HAP-1 (cell line): Measurements from ENCODE around the gene ERICH6B.

Source experiments
- DNase-seq, 2 experiments: peaks; one replicate each; pipeline ENCODE4 v3.0.0-alpha.2; 2016 to 2020; ENCODE audit warnings: low spot score in 2 of 2
- H3K27me3 ChIP-seq: fragments of 250-450 bp; sonication (Bioruptor Pico); 2 replicates; pipeline ENCODE4 v1.5.1; 2020; ENCODE audit warnings: low read depth, mild to moderate bottlenecking, moderate library complexity
- H3K36me3 ChIP-seq: fragments of 250-450 bp; sonication (Bioruptor Pico); replicated peaks from 2 replicates; pipeline ENCODE4 v1.5.1; 2020; ENCODE audit warnings: mild to moderate bottlenecking
- H3K4me1 ChIP-seq: fragments of 250-450 bp; sonication (Bioruptor Pico); 2 replicates; pipeline ENCODE4 v1.5.1; 2020; ENCODE audit warnings: mild to moderate bottlenecking
- H3K4me3 ChIP-seq: fragments of 250-450 bp; sonication (Bioruptor Pico); 2 replicates; pipeline ENCODE4 v1.5.1; 2020; ENCODE audit warnings: mild to moderate bottlenecking, moderate library complexity
- H3K9me3 ChIP-seq: fragments of 250-450 bp; sonication (Bioruptor Pico); 2 replicates; pipeline ENCODE4 v1.5.1; 2020; ENCODE audit warnings: mild to moderate bottlenecking, moderate library complexity
- in situ Hi-C: fragments of 300-500 bp; cut with MboI; formaldehyde crosslinking; loops from 3 replicates; pipeline ENCODE4 v1.14.3; 2020; ENCODE audit warnings: low sequenced_read_pairs, inconsistent platforms, mixed read lengths

The ERICH6B gene

GRCh38 chr13:45545686-45546409, 69.7 kb downstream of the ERICH6B start:
- Histone ChIP-seq H3K36me3 (no peaks in the 10 kb centered on the region), H3K4me1 (no peaks in the 10 kb centered on the region), H3K4me3 (no peak overlapping the region), H3K27me3 (no peaks in the 10 kb centered on the region), H3K9me3 (no peaks in the 10 kb centered on the region)
- DNase-seq, result no peak
- in situ Hi-C loops, result no loop called here

- DNase-seq, result no peak
- H3K9me3 ChIP-seq, result no peaks in the 10 kb centered on the region
- in situ Hi-C loops, result no loop called here
- H3K36me3 ChIP-seq, result no peaks in the 10 kb centered on the region
- no peaks in the 10 kb centered on the region for H3K27me3 ChIP-seq
- H3K4me1 ChIP-seq, result no peaks in the 10 kb centered on the region
- H3K4me3 ChIP-seq, result no peak overlapping the region
Observed at GRCh38 chr13:45544520-45544919, 71.0 kb downstream of the ERICH6B start.

GRCh38 chr13:45542878-45543277, 72.7 kb downstream of the ERICH6B start:
- Histone ChIP-seq H3K9me3 (no peaks in the 10 kb centered on the region), H3K4me1 (no peaks in the 10 kb centered on the region), H3K27me3 (no peaks in the 10 kb centered on the region), H3K36me3 (no peaks in the 10 kb centered on the region), H3K4me3 (no peak overlapping the region)
- in situ Hi-C loops, result no loop called here
- DNase-seq, result no peak

- Histone ChIP-seq H3K27me3 (no peaks in the 10 kb centered on the region), H3K4me1 (no peaks in the 10 kb centered on the region), H3K4me3 (no peak overlapping the region), H3K36me3 (no peaks in the 10 kb centered on the region), H3K9me3 (no peaks in the 10 kb centered on the region)
- no peak for DNase-seq
- in situ Hi-C loops, result no loop called here
Observed at GRCh38 chr13:45542391-45542790, 73.1 kb downstream of the ERICH6B start.

GRCh38 chr13:45541806-45542205, 73.7 kb downstream of the ERICH6B start:
- H3K9me3 ChIP-seq, result no peaks in the 10 kb centered on the region
- no peaks in the 10 kb centered on the region for H3K27me3 ChIP-seq
- H3K4me1 ChIP-seq, result no peaks in the 10 kb centered on the region
- DNase-seq, result no peak
- in situ Hi-C loops, result no loop called here
- no peaks in the 10 kb centered on the region for H3K36me3 ChIP-seq
- H3K4me3 ChIP-seq, result no peak overlapping the region

GRCh38 chr13:45540864-45541263, 74.7 kb downstream of the ERICH6B start:
- H3K27me3 ChIP-seq, result no peaks in the 10 kb centered on the region
- no peaks in the 10 kb centered on the region for H3K4me1 ChIP-seq
- in situ Hi-C loops, result no loop called here
- H3K4me3 ChIP-seq, result no peak overlapping the region
- no peaks in the 10 kb centered on the region for H3K9me3 ChIP-seq
- DNase-seq, result no peak
- H3K36me3 ChIP-seq, result 0 out of 2 replicates have a peak, but pooled peaks cover 5% of the 10 kb centered on the region

- in situ Hi-C loops, result no loop called here
- DNase-seq, result no peak
- no peaks in the 10 kb centered on the region for H3K4me1 ChIP-seq
- 0 out of 2 replicates have a peak, but pooled peaks cover 5% of the 10 kb centered on the region for H3K36me3 ChIP-seq
- no peak overlapping the region for H3K4me3 ChIP-seq
- H3K9me3 ChIP-seq, result no peaks in the 10 kb centered on the region
- H3K27me3 ChIP-seq, result no peaks in the 10 kb centered on the region
Observed at GRCh38 chr13:45540195-45540594, 75.3 kb downstream of the ERICH6B start.

- Histone ChIP-seq H3K9me3 (no peaks in the 10 kb centered on the region), H3K4me1 (no peaks in the 10 kb centered on the region), H3K27me3 (no peaks in the 10 kb centered on the region), H3K4me3 (no peak overlapping the region), H3K36me3 (peaks cover 16% of the 10 kb centered on the region)
- DNase-seq, result no peak
- in situ Hi-C loops, result no loop called here
Observed at GRCh38 chr13:45538382-45538781, 77.2 kb downstream of the ERICH6B start.

- no peaks in the 10 kb centered on the region for H3K27me3 ChIP-seq
- in situ Hi-C loops, result no loop called here
- no peaks in the 10 kb centered on the region for H3K9me3 ChIP-seq
- H3K36me3 ChIP-seq, result peaks cover 18% of the 10 kb centered on the region
- DNase-seq, result no peak
- no peak overlapping the region for H3K4me3 ChIP-seq
- no peaks in the 10 kb centered on the region for H3K4me1 ChIP-seq
Observed at GRCh38 chr13:45537516-45537915, 78.0 kb downstream of the ERICH6B start.

- Histone ChIP-seq H3K27me3 (no peaks in the 10 kb centered on the region), H3K9me3 (no peaks in the 10 kb centered on the region), H3K4me3 (no peak overlapping the region), H3K36me3 (peaks cover 18% of the 10 kb centered on the region), H3K4me1 (no peaks in the 10 kb centered on the region)
- in situ Hi-C loops, result no loop called here
- DNase-seq, result no peak
Observed at GRCh38 chr13:45536224-45536623, 79.3 kb downstream of the ERICH6B start.

GRCh38 chr13:45534604-45535003, 80.9 kb downstream of the ERICH6B start:
- DNase-seq, result no peak
- in situ Hi-C loops, result no loop called here
- Histone ChIP-seq H3K36me3 (peaks cover 24% of the 10 kb centered on the region), H3K4me3 (no peak overlapping the region), H3K4me1 (0 out of 2 replicates have a peak, but pooled peaks cover 4% of the 10 kb centered on the region), H3K27me3 (no peaks in the 10 kb centered on the region), H3K9me3 (no peaks in the 10 kb centered on the region)

GRCh38 chr13:45529758-45530157, 85.8 kb downstream of the ERICH6B start:
- no peak for DNase-seq
- H3K4me3 ChIP-seq, result no peak overlapping the region
- H3K27me3 ChIP-seq, result no peaks in the 10 kb centered on the region
- peaks cover 23% of the 10 kb centered on the region for H3K4me1 ChIP-seq
- in situ Hi-C loops, result no loop called here
- no peaks in the 10 kb centered on the region for H3K9me3 ChIP-seq
- H3K36me3 ChIP-seq, result peaks cover 16% of the 10 kb centered on the region

- H3K4me3 ChIP-seq, result no peak overlapping the region
- H3K9me3 ChIP-seq, result no peaks in the 10 kb centered on the region
- in situ Hi-C loops, result no loop called here
- H3K36me3 ChIP-seq, result peaks cover 6% of the 10 kb centered on the region
- H3K27me3 ChIP-seq, result no peaks in the 10 kb centered on the region
- H3K4me1 ChIP-seq, result peaks cover 27% of the 10 kb centered on the region
- DNase-seq, result no peak
Observed at GRCh38 chr13:45527699-45528462, 87.7 kb downstream of the ERICH6B start.

- Histone ChIP-seq H3K36me3 (peaks cover 29% of the 10 kb centered on the region), H3K9me3 (no peaks in the 10 kb centered on the region), H3K27me3 (no peaks in the 10 kb centered on the region), H3K4me1 (peaks cover 13% of the 10 kb centered on the region), H3K4me3 (no peak overlapping the region)
- no peak for DNase-seq
- in situ Hi-C loops, result no loop called here
Observed at GRCh38 chr13:45522571-45522970, 93.0 kb downstream of the ERICH6B start.
